GM18858 (cell line): ENCODE measurements around the gene FKBP7.
"Not testable (repeated sequence)": the region's sequence is repeated elsewhere in the genome, so short reads cannot be mapped to it uniquely, and the experiment has no call there.

ENCODE experiments used
- ATAC-seq: cut with Tn5 transposase; IDR thresholded peaks from one replicate; pipeline ENCODE4 v1.9.1; 2021; ENCODE audit not compliant: unreplicated experiment

Gene FKBP7

DNA sequence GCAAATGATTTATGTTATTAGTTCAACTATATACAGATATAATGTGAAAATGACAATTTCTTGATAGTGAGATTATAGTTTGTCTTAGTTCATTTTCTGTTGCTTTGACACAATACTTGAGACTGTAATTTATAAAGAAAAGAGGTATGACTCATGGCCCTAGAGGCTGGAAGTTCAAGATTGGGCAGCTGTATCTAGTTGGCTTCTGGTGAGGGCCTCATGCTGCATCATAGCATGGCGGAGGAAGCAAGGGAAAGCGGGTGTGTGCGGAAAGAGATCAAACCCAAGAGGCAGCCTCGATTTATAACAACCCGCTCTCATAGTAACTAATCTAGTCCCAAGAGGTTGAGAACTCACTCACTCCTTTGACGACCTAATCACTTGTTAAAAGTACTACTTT is 13.2 kb upstream of the FKBP7 start:
- no peak for ATAC-seq

DNA sequence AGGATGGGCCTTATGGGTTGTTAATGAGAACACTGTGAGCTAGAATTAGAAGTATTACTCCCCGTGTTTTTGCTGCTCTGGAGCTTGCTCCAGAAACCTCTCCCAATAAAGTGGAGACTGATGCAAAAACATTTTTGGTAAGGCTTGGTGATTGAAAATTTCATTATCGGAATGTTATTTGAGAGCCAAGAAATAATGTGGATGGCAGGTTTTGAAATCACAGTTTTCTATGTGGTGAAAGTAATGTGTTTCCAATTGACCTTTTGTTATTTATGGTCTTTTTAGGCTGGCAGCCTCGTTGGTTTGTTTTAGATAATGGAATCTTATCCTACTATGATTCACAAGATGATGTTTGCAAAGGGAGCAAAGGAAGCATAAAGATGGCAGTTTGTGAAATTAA is 7.0 kb upstream of the FKBP7 start:
- ATAC-seq = no peak

DNA sequence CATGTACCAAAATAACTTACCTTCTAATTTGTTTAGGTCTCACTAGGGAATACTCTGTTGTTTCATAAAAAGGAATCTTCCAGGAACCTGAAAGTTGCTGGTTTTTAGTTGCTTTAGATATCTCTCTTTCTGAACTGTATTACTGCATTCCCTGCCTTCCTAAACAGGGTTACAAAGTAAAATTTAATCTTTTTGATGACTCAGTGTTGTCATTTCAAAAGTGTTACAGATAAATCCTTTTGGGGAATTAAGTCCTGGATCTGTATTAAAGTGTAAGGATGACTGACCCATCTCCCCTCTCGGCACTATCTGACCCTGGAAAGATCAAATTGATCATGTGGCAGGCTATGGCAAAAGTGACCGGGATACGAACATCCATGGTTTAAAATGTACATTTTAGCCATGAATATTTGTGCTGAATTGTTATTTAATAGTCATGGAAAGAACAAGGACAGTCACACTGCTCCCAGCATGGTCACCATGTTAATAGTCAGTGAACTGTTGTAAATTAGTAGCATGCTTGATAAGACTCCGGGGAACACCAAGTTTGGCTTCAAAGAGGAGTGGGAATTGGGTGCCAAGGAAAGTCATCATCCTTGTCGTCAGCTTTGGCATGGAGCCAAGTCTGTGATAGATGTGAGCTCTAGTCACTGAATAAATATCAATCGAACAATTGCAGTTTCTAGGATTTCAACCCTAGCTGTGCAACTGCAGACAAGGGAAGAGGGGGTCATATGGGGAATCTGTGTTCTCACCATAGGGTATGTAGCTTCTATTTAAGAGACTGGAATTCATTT is 6.0 kb upstream of the FKBP7 start:
- no peak for ATAC-seq

DNA sequence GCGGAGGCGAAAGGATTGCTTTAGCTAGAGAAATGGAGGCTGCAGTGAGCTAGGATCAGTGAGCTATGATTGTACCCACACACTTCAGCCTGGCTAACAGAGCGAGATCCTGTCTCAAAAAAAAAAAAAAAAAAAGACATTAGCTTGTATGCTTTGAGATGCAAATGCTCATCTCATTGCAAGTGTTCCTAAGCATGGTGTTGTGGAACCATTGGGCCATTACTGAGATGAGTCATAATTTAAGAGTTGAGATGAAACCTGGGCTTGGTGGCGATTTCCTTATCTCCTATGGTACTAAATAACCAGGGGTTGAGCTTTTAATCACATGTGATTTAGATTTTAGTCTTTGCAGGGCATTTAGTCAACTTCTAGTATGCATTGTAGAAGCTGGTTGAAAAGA is 4.0 kb upstream of the FKBP7 start:
- peak; percentile 45 for ATAC-seq

- ATAC-seq = peak; percentile 40
These were observed 2.1 kb upstream of the FKBP7 start, which contains the start of gene PLEKHA3 for GRCh38 chr2:178480227-178481181. Gene PLEKHA3, plus strand, starts transcription at chr2:178480457. Its CDS starts 413 bp downstream, at chr2:178480870.

DNA sequence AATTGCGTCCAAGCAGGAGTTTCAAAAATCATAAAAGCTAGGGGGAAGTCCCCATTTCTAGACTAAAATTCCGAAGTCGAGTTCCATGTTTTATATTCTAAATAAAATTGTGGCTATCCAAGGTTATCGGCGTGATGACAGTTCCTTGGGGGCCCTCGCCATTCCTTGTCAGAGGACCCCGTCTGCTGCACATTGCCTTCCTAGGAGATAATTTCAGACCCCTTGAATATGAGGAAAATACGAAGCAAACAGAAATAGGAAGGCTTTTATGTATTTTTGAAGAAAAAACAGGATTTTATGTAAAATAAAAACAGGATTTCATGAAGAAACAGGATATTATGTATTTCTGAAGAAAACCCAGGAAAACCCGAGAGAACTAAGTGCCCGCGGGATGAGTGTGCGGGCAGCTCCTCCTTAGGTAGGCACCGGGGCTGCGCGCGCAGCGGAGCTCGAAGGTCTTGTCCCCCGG is 1.4 kb upstream of the FKBP7 start:
- no peak for ATAC-seq

DNA sequence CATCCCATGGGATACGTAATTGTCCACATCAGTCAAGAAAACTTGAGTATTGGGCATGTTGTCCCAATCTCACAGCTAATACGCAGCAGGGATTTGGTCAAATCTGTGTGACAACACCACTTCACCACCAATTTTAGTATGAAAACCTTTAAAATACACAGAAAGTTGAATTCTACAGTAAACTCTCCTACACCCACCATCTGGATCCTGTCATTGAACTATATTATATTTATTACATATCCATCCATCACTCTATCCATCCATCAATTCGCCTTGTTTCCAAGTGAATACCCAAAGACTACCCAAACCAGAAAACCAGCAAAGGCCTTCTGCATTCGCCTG is 846 bp upstream of the FKBP7 start:
- ATAC-seq = no peak

- ATAC-seq = no peak
These were observed 316 bp downstream of the FKBP7 start for GRCh38 chr2:178478130-178478438.

DNA sequence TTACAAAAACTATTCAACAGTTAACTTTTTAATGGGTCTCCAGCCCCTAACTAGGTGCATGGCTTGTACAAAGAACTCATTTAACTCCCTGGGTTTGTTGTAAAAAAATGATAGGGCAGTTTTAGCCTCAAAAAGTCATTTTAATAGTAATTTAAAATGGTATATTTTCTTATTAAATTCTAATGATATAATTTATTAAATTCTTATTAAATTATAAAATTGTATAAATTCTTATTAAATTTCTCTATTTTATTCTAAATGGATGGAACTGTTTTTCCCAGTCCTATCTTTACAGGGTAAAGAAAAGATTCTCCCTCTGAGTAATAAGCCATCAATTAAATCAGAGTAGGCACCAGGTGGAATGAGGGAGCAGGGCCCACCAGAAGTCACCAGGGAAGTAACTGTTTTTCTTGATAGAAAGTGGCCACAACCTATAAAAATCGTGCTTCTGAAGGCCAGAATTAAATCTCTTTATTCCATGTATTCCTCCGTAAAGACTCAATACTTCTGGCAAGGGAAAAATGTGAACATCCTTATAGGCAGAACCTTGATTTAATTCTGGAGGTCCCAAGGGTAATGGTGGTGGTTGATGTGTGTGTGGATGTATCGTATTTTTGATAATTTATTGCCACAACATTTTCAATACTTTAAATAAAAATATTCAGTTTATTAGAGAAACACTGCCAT is 814 bp downstream of the FKBP7 start:
- no peak for ATAC-seq

DNA sequence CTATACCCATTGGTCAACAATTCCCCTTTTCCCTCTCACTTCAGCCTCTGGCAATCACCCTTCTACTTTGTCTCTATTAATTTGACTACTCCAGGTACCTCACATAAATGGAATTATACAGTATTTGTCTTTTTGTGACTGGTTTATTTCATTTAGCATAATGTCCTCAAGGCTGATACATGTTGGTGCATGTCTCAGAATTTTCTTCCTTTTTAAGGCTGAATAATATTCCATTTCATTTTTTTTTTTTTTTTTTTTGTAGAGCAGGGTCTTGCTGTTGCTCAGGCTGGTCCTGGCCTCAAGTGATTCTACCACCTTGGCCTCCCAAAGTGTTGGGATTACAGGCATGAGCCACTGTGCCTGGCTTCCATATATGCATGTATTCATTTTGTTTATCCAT is 1.9 kb downstream of the FKBP7 start:
- ATAC-seq = no peak

DNA sequence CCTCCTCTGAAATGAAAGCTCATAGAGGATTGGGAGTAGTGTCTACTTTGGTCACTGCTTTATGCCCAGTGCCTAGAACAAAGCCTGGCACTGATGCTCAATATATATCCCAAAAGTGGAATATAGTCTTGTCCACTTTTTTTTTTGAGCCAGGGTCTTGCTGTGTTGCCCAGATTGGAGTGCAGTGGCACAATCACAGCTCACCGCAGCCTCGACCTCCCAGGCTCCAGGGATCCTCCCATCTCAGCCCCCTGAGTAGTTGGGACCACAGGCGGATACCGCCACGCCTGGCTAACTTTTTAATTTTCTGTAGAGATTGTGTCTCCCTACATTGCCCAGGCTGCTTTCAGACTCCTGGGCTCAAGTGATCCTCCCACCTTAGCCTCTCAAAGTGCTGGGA is 3.8 kb downstream of the FKBP7 start:
- ATAC-seq = no peak

DNA sequence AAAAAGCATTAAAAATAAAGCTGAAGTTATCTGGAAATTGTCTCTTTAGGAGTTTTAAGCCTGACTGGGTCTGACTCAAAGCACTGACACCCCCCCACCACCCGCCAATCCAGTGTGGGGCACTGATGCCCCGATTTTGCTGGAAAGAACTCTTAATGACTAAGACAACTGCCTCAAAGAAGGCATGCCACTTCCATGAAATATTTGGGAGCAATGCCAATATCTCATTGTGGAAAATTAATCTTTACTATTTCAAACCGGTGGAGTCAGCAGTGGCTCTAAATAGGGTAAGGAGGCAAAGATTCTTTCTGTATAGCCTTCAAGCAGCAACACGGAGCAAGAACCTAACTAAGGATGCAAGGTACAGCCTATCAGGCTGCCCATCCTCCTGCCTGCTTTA is 4.5 kb downstream of the FKBP7 start:
- ATAC-seq = no peak

GRCh38 chr2:178473373-178473772 is 5.0 kb downstream of the FKBP7 start:
- ATAC-seq = no peak

- not testable (repeated sequence) for ATAC-seq
These were observed 7.1 kb downstream of the FKBP7 start for GRCh38 chr2:178471313-178471712.

GRCh38 chr2:178469219-178469849 is 9.1 kb downstream of the FKBP7 start:
- ATAC-seq = no peak

DNA sequence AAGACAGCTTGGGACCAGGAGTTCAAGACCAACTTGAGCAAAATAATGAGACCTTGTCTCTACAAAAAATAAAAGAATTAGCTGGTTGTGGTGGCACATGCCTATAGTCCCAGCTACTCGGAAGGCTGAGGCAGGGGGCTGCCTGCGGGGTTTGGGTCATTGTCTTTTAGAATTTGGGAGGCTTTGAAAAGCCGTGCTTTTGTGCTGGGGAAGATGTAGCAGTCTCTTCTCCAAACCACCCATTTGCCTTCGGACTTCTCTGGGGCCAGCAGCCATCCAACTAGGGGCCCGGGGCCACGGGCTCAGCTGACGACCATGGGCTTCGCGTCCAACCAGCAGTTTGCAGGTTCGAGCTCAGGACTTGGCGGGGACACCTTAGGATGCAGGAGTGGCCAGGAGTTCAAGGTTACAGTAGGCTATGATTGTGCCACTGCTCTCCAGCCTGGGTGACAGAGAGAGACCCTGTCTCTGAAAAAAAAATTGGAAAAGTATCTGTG is 21.0 kb downstream of the FKBP7 start:
- ATAC-seq = no peak

DNA sequence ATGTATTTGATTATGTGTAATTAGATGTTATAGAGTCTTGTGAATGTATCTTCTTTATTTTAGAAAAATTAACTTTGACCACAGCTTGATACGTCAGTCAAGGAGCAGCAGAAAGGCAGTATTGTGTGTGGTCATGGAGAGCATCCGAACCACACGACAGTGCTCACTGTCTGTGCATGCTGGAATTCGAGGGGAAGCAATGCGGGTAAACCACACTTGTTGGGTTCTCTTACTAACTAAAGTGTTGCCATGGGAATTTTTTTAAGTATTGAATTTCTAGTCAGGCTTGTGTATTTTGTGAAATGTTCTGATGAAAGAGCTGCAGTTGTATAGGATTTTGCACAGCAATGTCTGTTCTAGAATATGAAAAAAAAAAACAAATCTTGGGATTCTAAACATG is 22.5 kb downstream of the FKBP7 start:
- ATAC-seq = no peak

DNA sequence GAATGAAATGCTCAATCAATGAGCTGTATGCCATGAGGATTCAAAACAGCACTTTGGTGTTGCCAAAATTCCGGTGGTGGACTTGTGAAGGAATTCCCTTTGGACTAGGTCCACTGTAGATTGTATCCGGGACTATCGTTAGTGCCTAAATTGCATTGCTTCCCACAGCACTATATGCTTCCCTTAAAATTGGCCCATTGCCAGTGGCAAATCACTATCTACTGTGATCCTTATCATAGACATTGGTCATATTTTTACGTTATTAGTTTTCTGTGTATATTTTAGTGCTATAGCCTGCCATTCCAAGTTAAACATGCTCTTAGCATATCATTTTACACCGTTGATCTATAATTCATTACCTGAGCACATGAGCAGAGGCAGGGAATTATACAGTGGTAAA is 25.5 kb downstream of the FKBP7 start:
- no peak for ATAC-seq

- no peak for ATAC-seq
These were observed 26.1 kb downstream of the FKBP7 start for GRCh38 chr2:178452334-178452733.

DNA sequence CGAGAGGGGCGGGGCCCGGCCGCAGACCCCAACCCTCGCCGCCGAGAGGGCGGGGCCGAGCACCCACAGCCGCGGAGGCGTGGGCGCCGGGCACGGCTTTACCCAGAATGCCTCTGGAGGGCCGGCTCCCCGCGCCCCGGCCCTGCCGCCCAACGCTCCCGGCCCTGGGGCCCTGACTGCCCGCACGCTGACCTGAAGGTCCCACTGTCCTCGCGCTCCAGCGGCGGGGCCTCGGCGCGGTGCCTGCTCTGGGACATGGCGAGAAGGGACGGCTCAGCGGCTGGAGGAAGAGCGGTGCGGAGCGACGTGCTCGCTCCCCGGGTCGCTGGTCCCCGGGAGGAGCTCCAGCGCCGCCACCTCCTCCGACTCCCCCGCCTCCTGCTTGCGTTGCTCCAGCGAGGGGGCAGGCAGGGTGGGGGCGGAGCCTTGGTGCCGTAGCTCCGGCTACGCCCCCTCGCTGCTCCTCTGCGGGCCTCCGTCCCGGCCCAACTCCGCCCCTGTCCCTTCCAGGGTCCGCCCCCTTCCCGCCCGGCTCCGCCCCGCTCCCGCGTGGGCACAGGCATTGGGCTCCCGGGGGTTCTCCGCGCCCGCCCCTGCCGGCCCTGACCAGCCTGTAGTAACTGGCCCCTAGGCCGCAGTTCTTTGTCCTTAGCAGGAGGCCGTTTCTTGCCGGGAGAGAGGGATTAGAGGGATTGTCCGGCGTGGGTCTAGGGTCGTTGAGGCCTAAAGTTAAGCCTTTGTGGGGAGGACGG is 27.4 kb downstream of the FKBP7 start, which contains the start of the genes PJVK and PRKRA:
Gene PJVK (plus strand): TSS at position 605 of the 752 bp plus-strand sequence. CDS start 2,032 bp downstream, outside the sequence.
Gene PRKRA (minus strand): TSS at position 402 of the 752 bp plus-strand sequence. CDS start 145 bp downstream, at position 257.
- ATAC-seq = peak; percentile 76
